Gastroesophageal sphincter (tissue), 4 donors: Measurements from ENCODE around the gene NECAP2. TPM values are rescaled to one million over a fixed set of nuclear protein-coding genes. Genes with fewer than 3 reads are reported as not detected.

Experiments
- ATAC-seq: fragments of 150-250 bp; one replicate; pipeline ENCODE4 v1.9.1; 2016; ENCODE audit warnings: mild to moderate bottlenecking, moderate library complexity
- H3K27ac ChIP-seq, 4 donors: fragments of 200-600 bp; sonication (generic) in 3 of 4; 1 replicate in 3 of 4; 2 replicates in 1 of 4; pipeline ENCODE4 v1.5.1; 2016 to 2019
- H3K27me3 ChIP-seq: fragments of 200-600 bp; sonication (generic); one replicate; pipeline ENCODE4 v1.5.1; 2019
- H3K36me3 ChIP-seq, 2 donors: fragments of 200-600 bp; sonication (generic); one replicate each; pipeline ENCODE4 v1.5.1; 2019; ENCODE audit warnings: control low read depth in 1 of 2
- H3K4me1 ChIP-seq, 3 donors: fragments of 200-600 bp; sonication (generic); 1 replicate in 2 of 3; 2 replicates in 1 of 3; pipeline ENCODE4 v1.5.1; 2016 to 2019; ENCODE audit warnings: control low read depth in 2 of 3
- H3K4me3 ChIP-seq, 2 donors: fragments of 200-600 bp; sonication (generic); one replicate each; pipeline ENCODE4 v1.5.1; 2019; ENCODE audit warnings: mild to moderate bottlenecking in 1 of 2, moderate library complexity in 1 of 2
- H3K9me3 ChIP-seq, 3 donors: fragments of 200-600 bp; sonication (generic); one replicate each; pipeline ENCODE4 v1.5.1; 2017 to 2019; ENCODE audit warnings: control low read depth in 2 of 3
- EP300 ChIP-seq: sonication (generic); formaldehyde crosslinking; IDR thresholded peaks from one replicate; pipeline ENCODE4 v1.6.1; 2017; ENCODE audit warnings: antibody characterized with exemption, mild to moderate bottlenecking
- POLR2A ChIP-seq, 2 donors: fragments of 450-650 bp; IDR thresholded peaks; one replicate each; pipeline ENCODE4 v1.6.1; 2017; ENCODE audit warnings: antibody characterized with exemption in 2 of 2, mild to moderate bottlenecking in 2 of 2, moderate library complexity in 1 of 2
- POLR2AphosphoS5 ChIP-seq: sonication (generic); formaldehyde crosslinking; IDR thresholded peaks from one replicate; pipeline ENCODE4 v1.6.1; 2017; ENCODE audit warnings: antibody characterized with exemption
- WGBS, 2 donors: methylation state at CpG; one replicate each; pipeline ENCODE4 v1.1.5; 2018; ENCODE audit warnings: low coverage in 1 of 2; 5-methylcytosine and 5-hydroxymethylcytosine counted together
- total RNA-seq, 4 donors: library from RNA; depleted of rRNA; stranded (reverse); fragments of >200 nt; gene quantifications; one replicate each; pipeline ENCODE4 v1.1.0, GENCODE V29; 2016
- TF ChIP-seq, protein P1 (sequence below), 4 experiments: fragments of 200-600 bp in 2 of 4; fragments of 450-650 bp in 2 of 4; sonication (generic) in 1 of 4; IDR thresholded peaks; one replicate each; pipeline ENCODE4 v1.5.1; 2017 to 2019; ENCODE audit warnings: antibody characterized with exemption in 4 of 4, mild to moderate bottlenecking in 2 of 4, moderate library complexity in 2 of 4

Gene NECAP2
- total RNA-seq, 4 donors from 2014 or later, result 31.4 to 43.2 (median 37.6) TPM

DNA sequence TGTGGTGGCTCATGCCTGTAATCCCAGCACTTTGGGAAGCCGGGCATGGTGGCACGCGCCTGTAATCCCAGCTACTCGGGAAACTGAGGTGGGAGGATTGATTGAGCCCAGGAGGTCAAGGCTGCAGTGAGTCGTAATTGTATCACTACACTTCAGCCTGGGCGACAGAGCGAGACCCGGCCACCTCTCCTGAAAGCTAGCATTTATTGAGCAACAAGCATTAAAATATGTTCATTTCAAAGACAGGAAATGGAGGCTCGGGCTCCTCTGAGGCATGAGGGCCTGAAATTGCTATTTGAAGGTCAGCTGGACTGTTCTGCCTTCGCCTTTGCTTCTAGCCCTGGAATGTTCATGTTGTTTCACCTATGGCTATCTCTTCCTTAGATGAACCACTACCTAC, 37.8 kb upstream of the NECAP2 start:
- H3K4me1 ChIP-seq, result no peaks in the 10 kb centered on the region
- H3K36me3 ChIP-seq, result peaks cover 0 to 24% of the 10 kb centered on the region in 2 donors
- H3K27me3 ChIP-seq, result no peaks in the 10 kb centered on the region
- no peak overlapping the region for H3K4me3 ChIP-seq
- no peaks in the 10 kb centered on the region for H3K9me3 ChIP-seq
- TF ChIP-seq, protein P1, sequence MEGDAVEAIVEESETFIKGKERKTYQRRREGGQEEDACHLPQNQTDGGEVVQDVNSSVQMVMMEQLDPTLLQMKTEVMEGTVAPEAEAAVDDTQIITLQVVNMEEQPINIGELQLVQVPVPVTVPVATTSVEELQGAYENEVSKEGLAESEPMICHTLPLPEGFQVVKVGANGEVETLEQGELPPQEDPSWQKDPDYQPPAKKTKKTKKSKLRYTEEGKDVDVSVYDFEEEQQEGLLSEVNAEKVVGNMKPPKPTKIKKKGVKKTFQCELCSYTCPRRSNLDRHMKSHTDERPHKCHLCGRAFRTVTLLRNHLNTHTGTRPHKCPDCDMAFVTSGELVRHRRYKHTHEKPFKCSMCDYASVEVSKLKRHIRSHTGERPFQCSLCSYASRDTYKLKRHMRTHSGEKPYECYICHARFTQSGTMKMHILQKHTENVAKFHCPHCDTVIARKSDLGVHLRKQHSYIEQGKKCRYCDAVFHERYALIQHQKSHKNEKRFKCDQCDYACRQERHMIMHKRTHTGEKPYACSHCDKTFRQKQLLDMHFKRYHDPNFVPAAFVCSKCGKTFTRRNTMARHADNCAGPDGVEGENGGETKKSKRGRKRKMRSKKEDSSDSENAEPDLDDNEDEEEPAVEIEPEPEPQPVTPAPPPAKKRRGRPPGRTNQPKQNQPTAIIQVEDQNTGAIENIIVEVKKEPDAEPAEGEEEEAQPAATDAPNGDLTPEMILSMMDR (IDR thresholded peaks at IDR 0.05), result no peak
- TF ChIP-seq EP300, result no peak
- TF ChIP-seq POLR2A (IDR thresholded peaks at IDR 0.05), result no peak
- no peak overlapping the region for H3K27ac ChIP-seq
- no peak for ATAC-seq
- 89 to 90% methylated on average over 2 to 5 of the region's 10 CpGs for WGBS, 2 donors

DNA sequence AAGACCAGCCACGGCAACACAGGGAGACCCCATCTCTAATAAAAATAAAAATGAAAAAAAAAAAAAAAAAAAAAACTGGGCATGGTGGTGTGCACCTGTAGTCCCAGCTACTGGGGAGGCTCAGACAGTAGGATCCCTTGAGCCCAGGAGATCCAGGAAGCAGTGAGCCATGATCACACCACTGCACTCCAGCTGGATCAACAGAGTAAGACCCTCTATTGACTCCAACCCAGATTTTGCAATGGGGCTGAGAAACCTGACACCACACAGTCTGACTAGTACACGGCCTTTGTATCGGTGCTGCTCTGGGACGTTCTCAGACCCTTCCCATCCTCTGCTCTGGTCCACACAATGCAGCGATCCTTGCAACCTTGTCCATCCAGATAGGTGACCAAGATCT, 35.1 kb upstream of the NECAP2 start:
- TF ChIP-seq POLR2A (IDR thresholded peaks at IDR 0.05) (no peak), EP300 (no peak), POLR2AphosphoS5 (no peak)
- TF ChIP-seq, protein P1 (IDR thresholded peaks at IDR 0.05), result no peak
- no peaks in the 10 kb centered on the region for H3K9me3 ChIP-seq
- H3K27me3 ChIP-seq, result no peaks in the 10 kb centered on the region
- H3K27ac ChIP-seq, result no peak overlapping the region
- ATAC-seq, result no peak
- no peak overlapping the region for H3K4me3 ChIP-seq
- H3K4me1 ChIP-seq, result no peaks in the 10 kb centered on the region
- 55 to 72% methylated on average over 4 to 5 of the region's 5 CpGs for WGBS, 2 donors
- H3K36me3 ChIP-seq, result no peaks in the 10 kb centered on the region

DNA sequence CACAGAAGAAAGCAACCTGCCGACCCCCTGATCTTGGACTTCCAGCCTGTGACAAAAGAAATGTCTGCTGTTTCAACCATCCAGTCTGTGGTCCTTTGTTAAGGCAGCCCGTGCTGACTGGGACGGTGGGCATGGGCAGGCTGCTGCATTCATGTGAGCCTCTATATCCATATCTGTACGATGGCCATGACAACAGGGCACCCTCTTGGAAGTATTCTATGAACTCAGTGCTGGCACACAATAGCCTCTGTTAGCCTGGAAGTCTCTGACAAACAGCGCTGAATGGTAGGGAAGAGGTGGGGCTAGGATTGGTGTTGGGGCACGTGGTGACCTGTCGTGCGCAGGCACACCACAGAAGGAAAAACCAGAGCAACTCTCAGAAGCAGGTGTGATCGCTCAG, 33.7 kb upstream of the NECAP2 start:
- Histone ChIP-seq H3K4me3 (no peak overlapping the region), H3K27ac (no peak overlapping the region), H3K9me3 (no peaks in the 10 kb centered on the region), H3K36me3 (no peaks in the 10 kb centered on the region), H3K4me1 (no peaks in the 10 kb centered on the region), H3K27me3 (no peaks in the 10 kb centered on the region)
- WGBS, 2 donors, result 78 to 86% methylated on average over 1 to 3 of the region's 9 CpGs
- ATAC-seq, result no peak
- TF ChIP-seq, protein P1 (IDR thresholded peaks at IDR 0.05), result no peak
- no peak for TF ChIP-seq POLR2A (IDR thresholded peaks at IDR 0.05)
- no peak for TF ChIP-seq POLR2AphosphoS5
- no peak for TF ChIP-seq EP300

DNA sequence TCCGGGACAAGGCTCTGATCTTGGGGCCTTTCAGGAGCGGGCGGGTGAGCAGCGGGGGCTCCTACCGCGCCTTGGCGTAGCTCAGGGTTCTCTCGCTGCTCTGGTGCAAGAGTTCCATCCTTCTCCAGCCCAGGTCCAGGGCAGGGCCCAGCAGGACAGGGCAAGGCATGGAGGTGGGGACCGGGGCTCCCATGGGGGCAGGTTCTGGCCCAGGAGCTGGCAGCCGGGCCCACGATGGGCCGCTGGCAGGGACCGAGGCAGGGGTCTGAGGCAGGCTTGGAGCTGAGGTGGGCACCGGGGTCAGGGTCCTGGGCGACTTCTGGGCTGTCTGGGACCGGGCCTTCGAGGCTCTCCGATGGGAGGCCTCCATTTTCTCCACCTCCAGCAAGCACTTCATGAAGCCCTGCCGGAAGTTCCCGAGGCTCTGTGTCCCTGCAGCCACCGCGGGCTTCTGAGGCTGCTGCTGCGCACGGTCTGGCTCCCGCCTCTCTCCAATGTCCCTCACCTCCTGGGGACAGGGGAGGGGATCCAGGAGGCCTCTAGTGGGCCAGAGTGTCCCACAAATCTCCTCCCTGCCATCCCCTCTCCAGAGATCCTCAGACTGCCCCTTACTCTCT, 30.9 kb upstream of the NECAP2 start:
- Histone ChIP-seq H3K36me3 (no peaks in the 10 kb centered on the region), H3K27me3 (no peaks in the 10 kb centered on the region), H3K4me3 (no peak overlapping the region), H3K9me3 (no peaks in the 10 kb centered on the region), H3K27ac (no peak overlapping the region), H3K4me1 (no peaks in the 10 kb centered on the region)
- TF ChIP-seq, protein P1 (IDR thresholded peaks at IDR 0.05), result no peak
- TF ChIP-seq POLR2AphosphoS5 (no peak), EP300 (no peak)
- no peak for ATAC-seq
- WGBS, 2 donors, result 87 to 97% methylated on average over 3 of the region's 25 CpGs

DNA sequence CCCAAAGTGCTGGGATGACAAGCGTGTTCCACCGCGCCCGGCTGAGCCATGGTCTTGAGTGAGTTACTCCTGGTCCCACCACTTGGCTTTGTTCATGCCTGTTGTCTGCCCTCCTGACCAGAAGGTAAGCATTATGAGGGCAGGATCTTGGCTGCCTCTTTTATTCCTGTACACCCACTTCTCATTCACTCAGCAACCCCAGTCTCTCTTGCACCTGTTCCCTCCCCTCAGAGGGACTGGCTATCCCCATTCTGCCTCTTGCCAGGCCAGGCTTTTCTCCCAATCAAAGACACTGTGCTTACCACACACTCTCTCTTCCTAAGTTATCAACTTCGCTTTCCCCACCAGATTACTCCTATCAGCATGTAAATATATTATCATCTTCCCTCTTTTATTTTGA, 29.7 kb upstream of the NECAP2 start:
- Histone ChIP-seq H3K27me3 (no peaks in the 10 kb centered on the region), H3K36me3 (no peaks in the 10 kb centered on the region), H3K27ac (no peak overlapping the region), H3K4me3 (no peak overlapping the region), H3K4me1 (no peaks in the 10 kb centered on the region), H3K9me3 (no peaks in the 10 kb centered on the region)
- TF ChIP-seq, protein P1 (IDR thresholded peaks at IDR 0.05), result no peak
- TF ChIP-seq EP300, result no peak
- TF ChIP-seq POLR2AphosphoS5, result no peak
- no peak for TF ChIP-seq POLR2A (IDR thresholded peaks at IDR 0.05)
- 96 to 100% methylated on average over 1 to 5 of the region's 5 CpGs for WGBS, 2 donors
- no peak for ATAC-seq
